ENCODE measurements around the gene SLC37A1.

DNA sequence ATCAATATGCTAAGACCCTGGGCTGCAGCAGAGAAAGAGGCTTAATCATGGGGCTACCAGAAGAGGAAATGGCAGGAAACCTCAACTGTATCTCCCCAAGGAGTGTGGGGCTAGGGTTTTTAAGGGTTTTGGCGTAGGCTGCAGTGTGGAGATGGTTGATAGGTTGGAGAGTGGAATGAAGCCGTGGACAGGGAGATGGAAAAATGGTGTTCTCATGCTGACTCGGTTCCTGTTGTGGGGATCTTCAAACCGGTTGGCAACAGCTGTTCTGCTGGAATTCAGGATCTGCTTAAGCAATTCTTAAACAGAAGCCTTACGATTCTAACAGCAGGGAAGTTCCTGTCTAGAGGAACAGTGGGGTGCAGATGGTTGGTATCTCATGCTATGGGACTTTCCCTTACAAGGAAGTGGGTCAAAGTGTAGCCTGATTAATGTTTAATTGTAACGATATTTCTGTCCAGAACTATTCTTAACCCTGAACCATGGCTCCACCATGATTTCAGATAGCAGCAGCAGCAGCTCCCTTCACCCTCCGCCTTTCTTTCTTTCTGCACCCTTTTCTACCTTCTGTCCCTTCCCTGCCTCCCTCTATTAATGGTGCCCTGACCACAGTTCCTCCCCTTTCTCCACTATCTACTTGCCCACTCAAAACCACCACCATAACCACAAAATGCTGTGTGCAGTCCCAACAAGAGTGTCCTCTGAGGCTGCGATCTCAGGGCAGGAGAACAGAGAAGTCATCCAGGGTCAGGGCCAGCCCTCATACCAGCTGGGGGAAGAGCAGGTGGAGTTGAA, 48.4 kb upstream of the SLC37A1 start:
- no peak for TF ChIP-seq GABPA (tag; conservative IDR thresholded peaks at IDR 0.05; ENCODE audit: low read depth)
- TF ChIP-seq, protein P1, sequence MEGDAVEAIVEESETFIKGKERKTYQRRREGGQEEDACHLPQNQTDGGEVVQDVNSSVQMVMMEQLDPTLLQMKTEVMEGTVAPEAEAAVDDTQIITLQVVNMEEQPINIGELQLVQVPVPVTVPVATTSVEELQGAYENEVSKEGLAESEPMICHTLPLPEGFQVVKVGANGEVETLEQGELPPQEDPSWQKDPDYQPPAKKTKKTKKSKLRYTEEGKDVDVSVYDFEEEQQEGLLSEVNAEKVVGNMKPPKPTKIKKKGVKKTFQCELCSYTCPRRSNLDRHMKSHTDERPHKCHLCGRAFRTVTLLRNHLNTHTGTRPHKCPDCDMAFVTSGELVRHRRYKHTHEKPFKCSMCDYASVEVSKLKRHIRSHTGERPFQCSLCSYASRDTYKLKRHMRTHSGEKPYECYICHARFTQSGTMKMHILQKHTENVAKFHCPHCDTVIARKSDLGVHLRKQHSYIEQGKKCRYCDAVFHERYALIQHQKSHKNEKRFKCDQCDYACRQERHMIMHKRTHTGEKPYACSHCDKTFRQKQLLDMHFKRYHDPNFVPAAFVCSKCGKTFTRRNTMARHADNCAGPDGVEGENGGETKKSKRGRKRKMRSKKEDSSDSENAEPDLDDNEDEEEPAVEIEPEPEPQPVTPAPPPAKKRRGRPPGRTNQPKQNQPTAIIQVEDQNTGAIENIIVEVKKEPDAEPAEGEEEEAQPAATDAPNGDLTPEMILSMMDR (IDR thresholded peaks at IDR 0.05 in 2 of 3, conservative IDR thresholded peaks at IDR 0.05 in 1 of 3; ENCODE audit: insufficient read depth in 2 of 3, low read depth in 1 of 3, low read length in 3 of 3): no peak
- TF ChIP-seq, protein P2, sequence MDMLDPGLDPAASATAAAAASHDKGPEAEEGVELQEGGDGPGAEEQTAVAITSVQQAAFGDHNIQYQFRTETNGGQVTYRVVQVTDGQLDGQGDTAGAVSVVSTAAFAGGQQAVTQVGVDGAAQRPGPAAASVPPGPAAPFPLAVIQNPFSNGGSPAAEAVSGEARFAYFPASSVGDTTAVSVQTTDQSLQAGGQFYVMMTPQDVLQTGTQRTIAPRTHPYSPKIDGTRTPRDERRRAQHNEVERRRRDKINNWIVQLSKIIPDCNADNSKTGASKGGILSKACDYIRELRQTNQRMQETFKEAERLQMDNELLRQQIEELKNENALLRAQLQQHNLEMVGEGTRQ (CRISPR knock-in tag; IDR thresholded peaks at IDR 0.05): no peak
- no peak for TF ChIP-seq FOXM1 (IDR thresholded peaks at IDR 0.05; ENCODE audit: low read depth)
- TF ChIP-seq FOXM1 (CRISPR knock-in tag; IDR thresholded peaks at IDR 0.05; ENCODE audit: low read depth): no peak
- no peak for TF ChIP-seq BHLHE40 (IDR thresholded peaks at IDR 0.05; ENCODE audit: low read length)
- TF ChIP-seq ZFX (CRISPR knock-in tag; IDR thresholded peaks at IDR 0.05): no peak
- no peak for TF ChIP-seq CREM (IDR thresholded peaks at IDR 0.05; ENCODE audit: low read depth)
- no peak for TF ChIP-seq ETV1 (tag; conservative IDR thresholded peaks at IDR 0.05; ENCODE audit: low read depth)
- TF ChIP-seq NRF1 (conservative IDR thresholded peaks at IDR 0.05 in 1 of 2, IDR thresholded peaks at IDR 0.05 in 1 of 2): no peak
- TF ChIP-seq TAF1 (IDR thresholded peaks at IDR 0.05; ENCODE audit: control insufficient read depth, extremely low read depth, insufficient read depth, low read length, severe bottlenecking): no peak
- TF ChIP-seq ZNF384 (IDR thresholded peaks at IDR 0.05; ENCODE audit: low read depth, low read length): no peak
- TF ChIP-seq, protein P3, sequence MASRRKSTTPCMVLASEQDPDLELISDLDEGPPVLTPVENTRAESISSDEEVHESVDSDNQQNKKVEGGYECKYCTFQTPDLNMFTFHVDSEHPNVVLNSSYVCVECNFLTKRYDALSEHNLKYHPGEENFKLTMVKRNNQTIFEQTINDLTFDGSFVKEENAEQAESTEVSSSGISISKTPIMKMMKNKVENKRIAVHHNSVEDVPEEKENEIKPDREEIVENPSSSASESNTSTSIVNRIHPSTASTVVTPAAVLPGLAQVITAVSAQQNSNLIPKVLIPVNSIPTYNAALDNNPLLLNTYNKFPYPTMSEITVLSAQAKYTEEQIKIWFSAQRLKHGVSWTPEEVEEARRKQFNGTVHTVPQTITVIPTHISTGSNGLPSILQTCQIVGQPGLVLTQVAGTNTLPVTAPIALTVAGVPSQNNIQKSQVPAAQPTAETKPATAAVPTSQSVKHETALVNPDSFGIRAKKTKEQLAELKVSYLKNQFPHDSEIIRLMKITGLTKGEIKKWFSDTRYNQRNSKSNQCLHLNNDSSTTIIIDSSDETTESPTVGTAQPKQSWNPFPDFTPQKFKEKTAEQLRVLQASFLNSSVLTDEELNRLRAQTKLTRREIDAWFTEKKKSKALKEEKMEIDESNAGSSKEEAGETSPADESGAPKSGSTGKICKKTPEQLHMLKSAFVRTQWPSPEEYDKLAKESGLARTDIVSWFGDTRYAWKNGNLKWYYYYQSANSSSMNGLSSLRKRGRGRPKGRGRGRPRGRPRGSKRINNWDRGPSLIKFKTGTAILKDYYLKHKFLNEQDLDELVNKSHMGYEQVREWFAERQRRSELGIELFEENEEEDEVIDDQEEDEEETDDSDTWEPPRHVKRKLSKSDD (conservative IDR thresholded peaks at IDR 0.05; ENCODE audit: low read length): no peak
- TF ChIP-seq CHCHD3 (CRISPR knock-in tag; IDR thresholded peaks at IDR 0.05): no peak

Data from K562 (cell line).